Measurements from ENCODE around the gene DAZL. TPM values are rescaled to one million over a fixed set of nuclear protein-coding genes. Genes with fewer than 3 reads are reported as not detected.

DAZL gene
- total and polyA plus RNA-seq, 9 of the 15 experiments (the other 6 are each of a cell fraction or from before 2014, with no cell fraction given) = not detected

DNA sequence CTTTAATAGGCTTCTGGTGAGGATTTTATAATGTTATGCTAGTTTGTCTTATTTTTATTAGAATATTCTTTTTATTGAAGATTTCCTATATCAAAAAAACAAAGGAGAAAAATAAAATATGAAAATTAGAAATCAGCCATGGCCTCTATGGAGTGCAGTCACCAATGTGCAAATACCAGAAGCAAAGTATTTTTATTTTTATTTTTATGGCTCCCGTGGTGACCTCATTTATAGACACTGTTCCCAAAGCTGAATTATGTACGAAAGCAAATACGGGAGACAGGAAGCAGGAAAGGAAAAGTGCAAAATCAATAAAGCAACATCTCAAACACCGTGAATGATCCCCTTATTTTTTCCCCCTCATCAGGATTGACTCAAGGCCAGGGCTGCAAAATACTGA lies 35.1 kb downstream of the DAZL start:
- ChIA-PET CTCF (ENCODE audit: low intra/inter-chr PET ratio) (no interaction called here), POLR2A (interaction anchor here (0.7 to 1.0 kb wide), 2 partner anchors 16 to 638 kb away, joined by 3 read pairs; no protein-coding TSS in a partner anchor)
- intact Hi-C loops (cut with micrococcal nuclease) = no loop called here
- no peaks in the 10 kb centered on the region for H3K9me3 ChIP-seq (replicated peaks; ENCODE audit: control insufficient read depth, insufficient read depth, low read depth, low read length)
- in situ Hi-C loops (cut with MboI) = no loop called here
- H3K4me2 ChIP-seq (ENCODE audit: insufficient read depth, low read length) = no peak overlapping the region
- H3K27me3 ChIP-seq (ENCODE audit: control insufficient read depth in 2 of 2, insufficient read depth in 2 of 2, low read length in 2 of 2) = peaks cover 0 to 4% of the 10 kb centered on the region in 2 experiments; a peak in 3 of 5 replicates
- ATAC-seq = no peak
- no peaks in the 10 kb centered on the region for H3K36me3 ChIP-seq (ENCODE audit: control insufficient read depth, insufficient read depth, low read length)
- H4K20me1 ChIP-seq (replicated peaks; ENCODE audit: control insufficient read depth, insufficient read depth, low read length) = no peaks in the 10 kb centered on the region
- FAIRE-seq = no peak
- H2AFZ ChIP-seq (ENCODE audit: low read depth, low read length) = no peak overlapping the region
- no peak overlapping the region for H3K27ac ChIP-seq (ENCODE audit: extremely low read depth, low read depth, low read length)
- BruUV-seq (replicated peaks) = no TSS peak
- H3K9me1 ChIP-seq (ENCODE audit: control insufficient read depth, insufficient read depth, low read length) = no peaks in the 10 kb centered on the region
- 5% methylated on average over 4 of the region's 4 CpGs for WGBS (ENCODE audit: insufficient coverage, low coverage, missing lambda C conversion rate)
- H3K79me2 ChIP-seq (ENCODE audit: control insufficient read depth, insufficient read depth, low read length) = no peaks in the 10 kb centered on the region
- H3K9ac ChIP-seq (ENCODE audit: insufficient read depth in 1 of 2, low read depth in 2 of 2, low read length in 2 of 2) = no peak overlapping the region
- no peak overlapping the region for H3K4me3 ChIP-seq
- TF ChIP-seq GTF2F1 (IDR thresholded peaks at IDR 0.05; ENCODE audit: low read depth, low read length) (no peak), ZNF133 (CRISPR knock-in tag; IDR thresholded peaks at IDR 0.05) (no peak), ZNF644 (tag; IDR thresholded peaks at IDR 0.05; ENCODE audit: low read depth) (no peak), NFE2L1 (tag; IDR thresholded peaks at IDR 0.05; ENCODE audit: borderline replicate concordance, low read depth) (no peak), NFE2 (IDR thresholded peaks at IDR 0.05; ENCODE audit: low read depth) (no peak), NR4A1 (CRISPR knock-in tag; IDR thresholded peaks at IDR 0.05) (no peak), NR4A1 (tag; IDR thresholded peaks at IDR 0.05) (no peak), ZNF436 (CRISPR knock-in tag; IDR thresholded peaks at IDR 0.05) (no peak), ZNF263 (CRISPR knock-in tag; IDR thresholded peaks at IDR 0.05; ENCODE audit: borderline replicate concordance) (no peak)
- TF ChIP-seq, protein P1, sequence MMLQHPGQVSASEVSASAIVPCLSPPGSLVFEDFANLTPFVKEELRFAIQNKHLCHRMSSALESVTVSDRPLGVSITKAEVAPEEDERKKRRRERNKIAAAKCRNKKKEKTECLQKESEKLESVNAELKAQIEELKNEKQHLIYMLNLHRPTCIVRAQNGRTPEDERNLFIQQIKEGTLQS (IDR thresholded peaks at IDR 0.05) = no peak
- TF ChIP-seq, protein P1 (CRISPR knock-in tag; conservative IDR thresholded peaks at IDR 0.05) = no peak
- TF ChIP-seq, protein P2, sequence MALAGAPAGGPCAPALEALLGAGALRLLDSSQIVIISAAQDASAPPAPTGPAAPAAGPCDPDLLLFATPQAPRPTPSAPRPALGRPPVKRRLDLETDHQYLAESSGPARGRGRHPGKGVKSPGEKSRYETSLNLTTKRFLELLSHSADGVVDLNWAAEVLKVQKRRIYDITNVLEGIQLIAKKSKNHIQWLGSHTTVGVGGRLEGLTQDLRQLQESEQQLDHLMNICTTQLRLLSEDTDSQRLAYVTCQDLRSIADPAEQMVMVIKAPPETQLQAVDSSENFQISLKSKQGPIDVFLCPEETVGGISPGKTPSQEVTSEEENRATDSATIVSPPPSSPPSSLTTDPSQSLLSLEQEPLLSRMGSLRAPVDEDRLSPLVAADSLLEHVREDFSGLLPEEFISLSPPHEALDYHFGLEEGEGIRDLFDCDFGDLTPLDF (CRISPR knock-in tag; IDR thresholded peaks at IDR 0.05) = no peak
- H3K4me1 ChIP-seq (replicated peaks in 1 of 2; ENCODE audit: control insufficient read depth in 2 of 2, insufficient read depth in 2 of 2, low read length in 2 of 2) = no peaks in the 10 kb centered on the region
- no peak for DNase-seq (ENCODE audit: extremely low read depth in 1 of 4, low spot score in 3 of 4)
